Measurements from ENCODE around the gene S100A12. TPM values are rescaled to one million over a fixed set of nuclear protein-coding genes. Genes with fewer than 3 reads are reported as not detected.

Gene S100A12
- total and polyA plus RNA-seq, 7 donors, result 0.40 to 3.5 (median 1.7) TPM

DNA sequence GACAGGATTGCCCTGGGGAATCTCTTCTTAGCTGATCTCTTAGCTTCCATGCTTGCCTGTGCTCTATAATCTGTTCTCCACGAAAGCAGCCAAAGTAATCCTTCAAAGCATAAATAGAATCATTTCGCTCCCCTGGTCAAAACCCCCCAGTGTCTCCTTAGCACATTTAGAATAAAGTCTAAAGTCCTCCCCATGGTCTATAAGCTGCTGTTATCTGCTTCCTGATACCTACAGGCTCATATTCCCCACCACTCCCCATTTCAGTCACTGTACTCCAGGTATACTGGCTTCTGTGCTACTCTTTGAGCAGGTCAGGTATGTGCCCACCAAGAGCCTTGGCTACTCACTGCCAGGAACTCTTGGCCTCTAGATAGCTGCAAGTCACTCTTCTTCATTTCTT lies 2.9 kb downstream of the S100A12 start:
- no peaks in the 10 kb centered on the region for H3K9me3 ChIP-seq
- 78 to 84% (median 82%) methylated on average over 2 of the region's 2 CpGs for WGBS, 3 donors
- DNase-seq (no peak), ATAC-seq (no peak)
- no peaks in the 10 kb centered on the region for H3K36me3 ChIP-seq (ENCODE audit: insufficient read depth in 1 of 2, low read depth in 1 of 2)
- no peaks in the 10 kb centered on the region for H3K27me3 ChIP-seq (ENCODE audit: insufficient read depth in 3 of 3, low read length in 2 of 3)
- H3K4me1 ChIP-seq, result no peaks in the 10 kb centered on the region
- H3K4me3 ChIP-seq, result no peak overlapping the region
- H3K27ac ChIP-seq, result no peak overlapping the region
- intact Hi-C loops (cut with DNase I), result no loop called here
- TF ChIP-seq, protein P1, sequence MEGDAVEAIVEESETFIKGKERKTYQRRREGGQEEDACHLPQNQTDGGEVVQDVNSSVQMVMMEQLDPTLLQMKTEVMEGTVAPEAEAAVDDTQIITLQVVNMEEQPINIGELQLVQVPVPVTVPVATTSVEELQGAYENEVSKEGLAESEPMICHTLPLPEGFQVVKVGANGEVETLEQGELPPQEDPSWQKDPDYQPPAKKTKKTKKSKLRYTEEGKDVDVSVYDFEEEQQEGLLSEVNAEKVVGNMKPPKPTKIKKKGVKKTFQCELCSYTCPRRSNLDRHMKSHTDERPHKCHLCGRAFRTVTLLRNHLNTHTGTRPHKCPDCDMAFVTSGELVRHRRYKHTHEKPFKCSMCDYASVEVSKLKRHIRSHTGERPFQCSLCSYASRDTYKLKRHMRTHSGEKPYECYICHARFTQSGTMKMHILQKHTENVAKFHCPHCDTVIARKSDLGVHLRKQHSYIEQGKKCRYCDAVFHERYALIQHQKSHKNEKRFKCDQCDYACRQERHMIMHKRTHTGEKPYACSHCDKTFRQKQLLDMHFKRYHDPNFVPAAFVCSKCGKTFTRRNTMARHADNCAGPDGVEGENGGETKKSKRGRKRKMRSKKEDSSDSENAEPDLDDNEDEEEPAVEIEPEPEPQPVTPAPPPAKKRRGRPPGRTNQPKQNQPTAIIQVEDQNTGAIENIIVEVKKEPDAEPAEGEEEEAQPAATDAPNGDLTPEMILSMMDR (IDR thresholded peaks at IDR 0.05), result no peak

DNA sequence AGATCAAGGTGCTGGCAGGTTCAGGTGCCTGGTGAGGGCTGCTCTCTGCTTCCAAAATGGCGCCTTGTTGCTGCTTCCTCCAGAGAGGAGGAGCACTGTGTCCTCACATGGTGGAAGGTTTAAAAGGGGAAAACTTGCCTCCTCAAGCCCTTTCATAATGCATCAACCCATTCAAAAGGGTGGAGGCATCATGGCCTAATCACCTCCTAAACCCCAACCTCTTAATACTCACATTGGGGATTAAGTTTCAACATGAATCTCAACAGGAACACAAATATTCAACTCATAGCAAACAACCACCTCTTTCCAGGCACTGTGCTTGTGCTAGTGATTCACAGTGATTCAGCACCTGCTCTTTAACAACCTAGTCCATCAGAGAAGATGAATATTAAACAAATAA lies 4.2 kb downstream of the S100A12 start:
- Histone ChIP-seq H3K4me1 (no peaks in the 10 kb centered on the region), H3K27me3 (ENCODE audit: insufficient read depth in 3 of 3, low read length in 2 of 3) (no peaks in the 10 kb centered on the region), H3K4me3 (no peak overlapping the region), H3K27ac (no peak overlapping the region), H3K9me3 (no peaks in the 10 kb centered on the region), H3K36me3 (ENCODE audit: insufficient read depth in 1 of 2, low read depth in 1 of 2) (no peaks in the 10 kb centered on the region)
- 85 to 100% (median 94%) methylated on average over 1 of the region's 1 CpG for WGBS, 3 donors
- intact Hi-C loops (cut with DNase I), result no loop called here
- no peak for ATAC-seq
- TF ChIP-seq, protein P1 (IDR thresholded peaks at IDR 0.05), result no peak
- no peak for DNase-seq

DNA sequence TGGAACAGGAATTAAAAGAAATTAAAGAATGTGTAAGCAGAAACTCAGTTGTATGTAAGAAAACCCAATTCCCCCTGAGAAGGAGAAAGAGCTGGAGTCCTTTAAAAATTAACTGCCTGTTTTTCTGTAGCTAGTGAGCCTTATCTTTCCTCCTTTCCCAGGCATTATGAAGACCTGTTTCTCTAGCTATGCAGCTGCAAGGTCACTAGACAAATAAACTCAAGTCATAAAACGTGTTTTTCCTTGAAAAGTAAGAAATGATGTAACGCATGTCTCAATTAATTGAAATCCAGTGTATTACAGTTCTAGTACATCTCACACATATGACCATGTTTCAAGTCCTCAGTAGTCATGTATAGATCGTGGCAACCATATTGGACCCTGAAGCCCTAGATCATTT lies 5.3 kb downstream of the S100A12 start:
- DNase-seq (no peak), ATAC-seq (no peak)
- WGBS, 3 donors, result 75 to 83% (median 75%) methylated on average over 3 of the region's 3 CpGs
- H3K9me3 ChIP-seq, result no peaks in the 10 kb centered on the region
- no peaks in the 10 kb centered on the region for H3K36me3 ChIP-seq (ENCODE audit: insufficient read depth in 1 of 2, low read depth in 1 of 2)
- TF ChIP-seq, protein P1 (IDR thresholded peaks at IDR 0.05), result no peak
- no peak overlapping the region for H3K4me3 ChIP-seq
- intact Hi-C loops (cut with DNase I), result no loop called here
- H3K27ac ChIP-seq, result no peak overlapping the region
- no peaks in the 10 kb centered on the region for H3K4me1 ChIP-seq
- H3K27me3 ChIP-seq (ENCODE audit: insufficient read depth in 3 of 3, low read length in 2 of 3), result no peaks in the 10 kb centered on the region

DNA sequence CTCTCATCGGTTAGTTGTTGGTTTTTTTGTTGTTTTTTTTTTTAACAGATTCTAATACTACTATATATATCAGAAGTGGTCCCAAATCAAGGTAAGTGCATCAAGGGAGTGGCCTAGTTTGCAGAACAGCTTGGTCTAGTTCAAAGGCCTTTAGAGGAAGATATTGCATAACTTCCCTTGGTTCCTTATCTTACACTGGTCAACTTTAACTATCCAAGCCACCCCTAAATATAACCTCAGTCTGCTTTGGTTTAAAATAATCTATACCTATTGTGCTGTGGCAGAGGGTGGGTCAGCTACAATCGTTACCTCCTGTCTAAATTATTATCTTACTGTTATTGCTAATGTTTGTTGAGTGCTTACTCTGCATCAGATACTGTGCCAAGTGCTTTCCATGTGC lies 6.9 kb downstream of the S100A12 start:
- ATAC-seq, result no peak
- WGBS, 3 donors, result 66 to 70% (median 69%) methylated on average over 2 of the region's 2 CpGs

DNA sequence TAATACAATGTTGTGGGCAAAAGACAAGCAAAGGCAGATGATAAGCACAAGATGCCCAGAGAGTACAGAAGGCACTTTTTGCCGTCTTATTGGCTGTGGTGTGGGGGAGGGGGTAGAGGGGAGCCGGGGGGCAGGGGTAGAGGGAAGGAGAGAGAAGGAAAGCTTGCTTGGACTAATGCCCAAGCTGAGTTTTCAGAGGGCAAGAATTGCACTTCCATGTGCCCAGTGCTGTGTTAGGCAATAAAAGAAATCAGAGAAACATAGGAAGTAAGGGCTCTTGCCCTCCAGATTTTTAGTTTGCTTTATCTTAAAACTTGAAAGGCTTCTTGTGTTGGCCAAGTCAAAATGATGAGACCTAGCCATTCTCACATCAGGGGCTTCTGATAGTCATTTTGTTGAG lies 8.3 kb downstream of the S100A12 start:
- DNase-seq, result no peak
- intact Hi-C loops (cut with DNase I), result no loop called here
- WGBS, 3 donors, result 41 to 64% (median 63%) methylated on average over 2 of the region's 2 CpGs
- no peaks in the 10 kb centered on the region for H3K4me1 ChIP-seq
- H3K27ac ChIP-seq, result no peak overlapping the region
- H3K36me3 ChIP-seq (ENCODE audit: insufficient read depth in 1 of 2, low read depth in 1 of 2), result no peaks in the 10 kb centered on the region
- no peak for ATAC-seq
- H3K9me3 ChIP-seq, result no peaks in the 10 kb centered on the region
- TF ChIP-seq, protein P1 (IDR thresholded peaks at IDR 0.05), result no peak
- no peak overlapping the region for H3K4me3 ChIP-seq
- no peaks in the 10 kb centered on the region for H3K27me3 ChIP-seq (ENCODE audit: insufficient read depth in 3 of 3, low read length in 2 of 3)

More for the DNA sequence above, 6.9 kb downstream of the S100A12 start:
- Histone ChIP-seq H3K27me3 (ENCODE audit: insufficient read depth in 3 of 3, low read length in 2 of 3) (no peaks in the 10 kb centered on the region), H3K4me3 (no peak overlapping the region), H3K36me3 (ENCODE audit: insufficient read depth in 1 of 2, low read depth in 1 of 2) (no peaks in the 10 kb centered on the region), H3K4me1 (no peaks in the 10 kb centered on the region), H3K27ac (no peak overlapping the region), H3K9me3 (no peaks in the 10 kb centered on the region)
- intact Hi-C loops (cut with DNase I), result no loop called here
- TF ChIP-seq, protein P1 (IDR thresholded peaks at IDR 0.05), result no peak
- DNase-seq, result no peak

All from psoas muscle (tissue), 8 donors.